Gastrocnemius medialis (tissue), 4 donors: Measurements from ENCODE around the gene KIAA1217. TPM values are rescaled to one million over a fixed set of nuclear protein-coding genes. Genes with fewer than 3 reads are reported as not detected.
"Not testable (repeated sequence)": the region's sequence is repeated elsewhere in the genome, so short reads cannot be mapped to it uniquely, and the experiment has no call there.

ENCODE experiments used
- ATAC-seq, 2 donors: fragments of 150-250 bp; one replicate each; pipeline ENCODE4 v1.9.1; 2016
- DNase-seq, 2 donors: peaks; one replicate each; pipeline ENCODE4 v3.0.0-alpha.2; 2019
- H3K27ac ChIP-seq, 4 donors: fragments of 200-600 bp; sonication (generic); 1 replicate in 1 of 4; 2 replicates in 3 of 4; pipeline ENCODE4 v1.5.1; 2016 to 2018; ENCODE audit warnings: mild to moderate bottlenecking in 2 of 4, moderate library complexity in 1 of 4
- H3K27me3 ChIP-seq, 3 donors: fragments of 200-600 bp; sonication (generic) in 2 of 3; 1 replicate in 1 of 3; 2 replicates in 2 of 3; pipeline versions ENCODE4 v1.5.1 to v1.6.0; 2016 to 2019; ENCODE audit warnings: mild to moderate bottlenecking in 1 of 3, moderate library complexity in 1 of 3
- H3K36me3 ChIP-seq, 2 donors: fragments of 200-600 bp; sonication (generic) in 1 of 2; one replicate each; pipeline ENCODE4 v1.5.1; 2017 to 2018
- H3K4me1 ChIP-seq, 2 donors: fragments of 200-600 bp; sonication (generic) in 1 of 2; one replicate each; pipeline ENCODE4 v1.5.1; 2016 to 2017; ENCODE audit warnings: mild to moderate bottlenecking in 2 of 2
- H3K4me3 ChIP-seq, 4 donors: fragments of 200-600 bp; sonication (generic) in 3 of 4; 1 replicate in 1 of 4; 2 replicates in 3 of 4; pipeline ENCODE4 v1.5.1; 2016 to 2019; ENCODE audit warnings: mild to moderate bottlenecking in 2 of 4
- H3K9me3 ChIP-seq, 3 donors: fragments of 200-600 bp; sonication (generic) in 2 of 3; 1 replicate in 1 of 3; 2 replicates in 2 of 3; pipeline ENCODE4 v1.5.1; 2016 to 2019
- CTCF ChIP-seq, 5 experiments: fragments of 450-650 bp in 3 of 5; fragments of 200-600 bp in 2 of 5; sonication (generic) in 2 of 5; IDR thresholded peaks in 4 of 5; conservative IDR thresholded peaks in 1 of 5; 1 replicate in 4 of 5; 2 replicates in 1 of 5; pipeline ENCODE4 v1.5.1; 2016 to 2019; ENCODE audit warnings: antibody characterized with exemption in 5 of 5, mild to moderate bottlenecking in 3 of 5, moderate library complexity in 3 of 5
- POLR2A ChIP-seq, 2 donors: fragments of 450-650 bp; IDR thresholded peaks; one replicate each; pipeline ENCODE4 v1.6.1; 2017; ENCODE audit warnings: antibody characterized with exemption in 2 of 2, mild to moderate bottlenecking in 2 of 2, moderate library complexity in 2 of 2
- in situ Hi-C, 4 donors: fragments of 200-750 bp; cut with MboI; loops; one replicate each; pipeline versions ENCODE4 v1.15.0 to v1.8.0; 2017; ENCODE audit warnings: low sequenced_read_pairs in 4 of 4
- intact Hi-C: fragments of 100-400 bp; cut with DNase I; formaldehyde crosslinking; loops from one replicate; pipeline ENCODE4 v1.15.1; 2023; ENCODE audit warnings: low total_unique reads
- total RNA-seq, 4 donors: library from RNA; depleted of rRNA; stranded (reverse); fragments of >200 nt; gene quantifications; one replicate each; pipeline versions ENCODE4 v1.1.0 to v1.2.3, GENCODE V29; 2016

KIAA1217 gene
- total RNA-seq, 4 donors from 2014 or later, result 152 to 266 (median 155) TPM

GRCh38 chr10:24344695-24345463 is 135.9 kb downstream of the KIAA1217 start:
- Histone ChIP-seq H3K27me3 (no peaks in the 10 kb centered on the region), H3K36me3 (no peaks in the 10 kb centered on the region), H3K9me3 (no peaks in the 10 kb centered on the region), H3K27ac (peak overlapping the region; percentile 52 to 64 (median 56)), H3K4me3 (no peak overlapping the region), H3K4me1 (peaks cover 57 to 60% of the 10 kb centered on the region in 2 donors)
- TF ChIP-seq POLR2A (IDR thresholded peaks at IDR 0.05) (no peak), CTCF (IDR thresholded peaks at IDR 0.05 in 4 of 5, conservative IDR thresholded peaks at IDR 0.05 in 1 of 5) (no peak)
- ATAC-seq (no peak), DNase-seq (no peak)
- intact Hi-C loops, result no loop called here
- in situ Hi-C loops, result no loop called here

- Histone ChIP-seq H3K27me3 (no peaks in the 10 kb centered on the region), H3K36me3 (no peaks in the 10 kb centered on the region), H3K27ac (peak overlapping the region in 2 of 4 donors; percentile 8 to 9), H3K4me1 (peaks cover 55 to 63% of the 10 kb centered on the region in 2 donors), H3K9me3 (no peaks in the 10 kb centered on the region), H3K4me3 (no peak overlapping the region)
- DNase-seq (no peak), ATAC-seq (no peak)
- in situ Hi-C loops (no loop called here), intact Hi-C loops (no loop called here)
- TF ChIP-seq POLR2A (IDR thresholded peaks at IDR 0.05) (no peak), CTCF (IDR thresholded peaks at IDR 0.05 in 4 of 5, conservative IDR thresholded peaks at IDR 0.05 in 1 of 5) (no peak)
Observed at GRCh38 chr10:24346877-24347519, 138.1 kb downstream of the KIAA1217 start.

GRCh38 chr10:24349379-24350001 is 140.6 kb downstream of the KIAA1217 start:
- no peak overlapping the region for H3K4me3 ChIP-seq
- intact Hi-C loops (no loop called here), in situ Hi-C loops (loop anchor here in 2 of 4 donors (25.0 kb wide), 4 partner anchors 112 to 337 kb away; partner anchors contain the start of gene KIAA1217 (in 1 of the 2))
- no peaks in the 10 kb centered on the region for H3K36me3 ChIP-seq
- H3K27ac ChIP-seq, result peak overlapping the region; percentile 38 to 60 (median 56)
- peaks cover 50 to 55% of the 10 kb centered on the region in 2 donors for H3K4me1 ChIP-seq
- no peak for DNase-seq
- peak in 1 of 2 donors; percentile 28 for ATAC-seq
- H3K9me3 ChIP-seq, result no peaks in the 10 kb centered on the region
- H3K27me3 ChIP-seq, result no peaks in the 10 kb centered on the region
- TF ChIP-seq CTCF (IDR thresholded peaks at IDR 0.05 in 4 of 5, conservative IDR thresholded peaks at IDR 0.05 in 1 of 5) (no peak), POLR2A (IDR thresholded peaks at IDR 0.05) (no peak)

GRCh38 chr10:24350070-24350921 is 141.4 kb downstream of the KIAA1217 start:
- in situ Hi-C loops, result loop anchor here in 2 of 4 donors (25.0 kb wide), 4 partner anchors 113 to 338 kb away; partner anchors contain the start of gene KIAA1217 (in 1 of the 2)
- no peaks in the 10 kb centered on the region for H3K27me3 ChIP-seq
- peak overlapping the region; percentile 38 to 60 (median 56) for H3K27ac ChIP-seq
- intact Hi-C loops, result no loop called here
- H3K4me3 ChIP-seq, result no peak overlapping the region
- peaks cover 49 to 55% of the 10 kb centered on the region in 2 donors for H3K4me1 ChIP-seq
- ATAC-seq (no peak), DNase-seq (no peak)
- H3K36me3 ChIP-seq, result no peaks in the 10 kb centered on the region
- H3K9me3 ChIP-seq, result no peaks in the 10 kb centered on the region
- TF ChIP-seq POLR2A (IDR thresholded peaks at IDR 0.05), result no peak
- no peak for TF ChIP-seq CTCF (IDR thresholded peaks at IDR 0.05 in 4 of 5, conservative IDR thresholded peaks at IDR 0.05 in 1 of 5)

GRCh38 chr10:24350922-24351225 is 141.9 kb downstream of the KIAA1217 start:
- intact Hi-C loops, ATAC-seq, H3K4me3 ChIP-seq, DNase-seq, H3K27me3 ChIP-seq, H3K36me3 ChIP-seq, H3K9me3 ChIP-seq: not testable (repeated sequence)
- H3K4me1 ChIP-seq, result peaks cover 50 to 55% of the 10 kb centered on the region in 2 donors
- H3K27ac ChIP-seq, result peak overlapping the region; percentile 38 to 60 (median 56)
- in situ Hi-C loops, result loop anchor here in 2 of 4 donors (25.0 kb wide), 4 partner anchors 114 to 339 kb away; partner anchors contain the start of gene KIAA1217 (in 1 of the 2)
